ENCODE results near the gene LPCAT1.

LPCAT1 gene

GRCh38 chr5:1412163-1412562 is 111.6 kb downstream of the LPCAT1 start:
- H3K4me3 ChIP-seq (ENCODE audit: control insufficient read depth, low read depth, low read length): no peak overlapping the region
- no peak for TF ChIP-seq CTCF (conservative IDR thresholded peaks at IDR 0.05; ENCODE audit: control insufficient read depth, insufficient read depth, low read depth, low read length)
- no peak for DNase-seq (ENCODE audit: low read depth)

Data from fibroblast of mammary gland (primary cell).